IMR-90 (cell line): ENCODE measurements around the gene GHDC. TPM values are rescaled to one million over a fixed set of nuclear protein-coding genes. Genes with fewer than 3 reads are reported as not detected.
"Not testable (repeated sequence)": the region's sequence is repeated elsewhere in the genome, so short reads cannot be mapped to it uniquely, and the experiment has no call there.

Experiments used
- ATAC-seq: fragments of 200-7000 bp; cut with Tn5 transposase; 2 replicates; pipeline ENCODE4 v1.9.1; 2020; ENCODE audit warnings: low read depth, mild to moderate bottlenecking, moderate library complexity
- BruUV-seq: library from RNA; stranded (reverse); fragments of 400-500 nt; replicated peaks from 2 replicates; lab custom pipeline; 2021; lab: Mats Ljungman, UMichigan
- CTCF ChIA-PET: fragments of 300-600 bp; formaldehyde crosslinking; extraction: SDS; loops from one replicate; lab custom pipeline; 2021; ENCODE audit warnings: antibody characterized with exemption; lab: Yijun Ruan, JAX
- POLR2A ChIA-PET: fragments of 300-600 bp; sonication (Branson Sonifier 250); formaldehyde crosslinking; loops from one replicate; lab custom pipeline; 2022; ENCODE audit warnings: antibody characterized with exemption; ENCODE audit not compliant: unreplicated experiment; lab: Charles Lee
- DNase-seq: peaks from one replicate; pipeline ENCODE4 v3.0.0; 2013
- H2AFZ ChIP-seq: replicated peaks from 2 replicates; pipeline ENCODE3; 2013; ENCODE audit warnings: low read length, mild to moderate bottlenecking; ENCODE audit not compliant: poor library complexity
- H2AK5ac ChIP-seq: 2 replicates; pipeline ENCODE4 v1.6.1; 2013; ENCODE audit warnings: low read depth, low read length, inconsistent platforms
- H2AK9ac ChIP-seq: replicated peaks from 2 replicates; pipeline ENCODE3; 2013; ENCODE audit warnings: mild to moderate bottlenecking, low read depth, low read length, moderate library complexity; ENCODE audit not compliant: poor library complexity
- H2BK120ac ChIP-seq: 2 replicates; pipeline ENCODE4 v1.6.1; 2013; ENCODE audit warnings: low read depth, low read length, inconsistent platforms
- H2BK15ac ChIP-seq: 3 replicates; pipeline ENCODE4 v1.6.1; 2013; ENCODE audit warnings: low read depth, low read length, inconsistent platforms
- H2BK20ac ChIP-seq: 2 replicates; pipeline ENCODE4 v1.6.1; 2013; ENCODE audit warnings: low read depth, mild to moderate bottlenecking, inconsistent platforms, low read length, moderate library complexity
- H2BK5ac ChIP-seq: 2 replicates; pipeline ENCODE4 v1.6.1; 2013; ENCODE audit warnings: mild to moderate bottlenecking, low read depth, low read length, inconsistent platforms; ENCODE audit not compliant: poor library complexity, severe bottlenecking
- H3K14ac ChIP-seq: replicated peaks from 2 replicates; pipeline ENCODE4 v1.6.1; 2013; ENCODE audit warnings: low read depth, low read length, inconsistent platforms
- H3K18ac ChIP-seq: 2 replicates; pipeline ENCODE4 v1.6.1; 2013; ENCODE audit warnings: low read depth, low read length, control low read depth
- H3K23ac ChIP-seq: 2 replicates; pipeline ENCODE4 v1.6.1; 2013; ENCODE audit warnings: low read depth, low read length, inconsistent platforms
- H3K27ac ChIP-seq: 2 replicates; pipeline ENCODE4 v1.5.1; 2013; ENCODE audit warnings: mild to moderate bottlenecking, control low read depth, low read length; ENCODE audit not compliant: insufficient read depth
- H3K27me3 ChIP-seq: 2 replicates; pipeline ENCODE4 v1.6.1; 2013; ENCODE audit warnings: low read length; ENCODE audit not compliant: control insufficient read depth, insufficient read depth
- H3K36me3 ChIP-seq: 2 replicates; pipeline ENCODE4 v1.6.1; 2013; ENCODE audit warnings: low read length, mixed read lengths; ENCODE audit not compliant: control insufficient read depth, insufficient read depth
- H3K4ac ChIP-seq: 2 replicates; pipeline ENCODE4 v1.6.1; 2013; ENCODE audit warnings: low read depth, low read length, inconsistent platforms
- H3K4me1 ChIP-seq: 2 replicates; pipeline ENCODE4 v1.6.1; 2013; ENCODE audit warnings: low read length, mixed read lengths; ENCODE audit not compliant: control insufficient read depth, insufficient read depth
- H3K4me2 ChIP-seq: 2 replicates; pipeline ENCODE4 v1.6.1; 2013; ENCODE audit warnings: low read depth, mild to moderate bottlenecking, control low read depth, low read length, moderate library complexity
- H3K4me3 ChIP-seq: 2 replicates; pipeline ENCODE4 v1.5.1; 2013; ENCODE audit warnings: low read depth, mild to moderate bottlenecking, control low read depth, low read length, moderate library complexity; ENCODE audit not compliant: insufficient read depth
- H3K56ac ChIP-seq: 2 replicates; pipeline ENCODE4 v1.6.1; 2013; ENCODE audit warnings: low read length, inconsistent platforms; ENCODE audit not compliant: insufficient read depth; ENCODE audit errors: extremely low read depth
- H3K79me1 ChIP-seq, 2 experiments: 2 replicates each; pipeline ENCODE4 v1.6.1; 2013; ENCODE audit warnings: low read length in 2 of 2, inconsistent platforms in 1 of 2, low read depth in 1 of 2
- H3K9ac ChIP-seq: 2 replicates; pipeline ENCODE4 v1.6.1; 2013; ENCODE audit warnings: low read depth, low read length, control low read depth
- H3K9me1 ChIP-seq: 2 replicates; pipeline ENCODE4 v1.6.1; 2013; ENCODE audit warnings: low read length, inconsistent platforms; ENCODE audit not compliant: insufficient read depth
- H3K9me3 ChIP-seq: 2 replicates; pipeline ENCODE4 v1.6.1; 2013; ENCODE audit warnings: low read length; ENCODE audit not compliant: control insufficient read depth, insufficient read depth
- H4K20me1 ChIP-seq: 2 replicates; pipeline ENCODE4 v1.6.1; 2013; ENCODE audit warnings: low read length, inconsistent platforms; ENCODE audit not compliant: insufficient read depth
- H4K5ac ChIP-seq: 2 replicates; pipeline ENCODE4 v1.6.1; 2013; ENCODE audit warnings: mild to moderate bottlenecking, low read depth, low read length, control low read depth
- H4K8ac ChIP-seq, 2 experiments: 2 replicates each; pipeline ENCODE4 v1.6.1; 2013; ENCODE audit warnings: low read depth in 2 of 2, low read length in 2 of 2, control low read depth in 1 of 2, inconsistent platforms in 1 of 2
- H4K91ac ChIP-seq: 2 replicates; pipeline ENCODE4 v1.6.1; 2013; ENCODE audit warnings: low read depth, low read length, inconsistent platforms; ENCODE audit not compliant: insufficient read depth
- WGBS, 2 experiments: methylation state at CpG; one replicate each; pipeline versions ENCODE4 v1.1.5 to v1.1.7; 2013; ENCODE audit warnings: missing lambda C conversion rate in 2 of 2; ENCODE audit not compliant: insufficient read length in 1 of 2; ENCODE audit errors: extremely low coverage in 2 of 2; 5-methylcytosine and 5-hydroxymethylcytosine counted together
- dilution Hi-C: fragments of 300-500 bp; cut with HindIII; formaldehyde crosslinking; loops from one replicate; pipeline ENCODE4 v1.14.3; 2018; ENCODE audit warnings: low sequenced_read_pairs; ENCODE audit not compliant: unreplicated experiment
- in situ Hi-C: fragments of 300-500 bp; cut with MboI; formaldehyde crosslinking; loops from 3 replicates; pipeline ENCODE4 v1.14.3; 2019; ENCODE audit warnings: low sequenced_read_pairs, inconsistent platforms, mixed read lengths
- intact Hi-C: fragments of 100-400 bp; cut with micrococcal nuclease; formaldehyde crosslinking; loops from 2 replicates; pipeline ENCODE4 v1.10.0; 2022
- polyA plus RNA-seq, 3 experiments: library from polyadenylated mRNA; depleted of rRNA; stranded (reverse); fragments of >200 nt; gene quantifications; 2 replicates each; pipeline ENCODE4 v1.2.3, GENCODE V29; 2012; ENCODE audit warnings: low replicate concordance in 1 of 3
- total RNA-seq: library from RNA; depleted of rRNA; stranded (reverse); fragments of >200 nt; gene quantifications from 2 replicates; pipeline ENCODE4 v1.2.3, GENCODE V29; 2012

Gene GHDC
- total and polyA plus RNA-seq, 2 of the 4 experiments (the other 2 are of a cell fraction): 5.2 to 8.1 TPM

GRCh38 chr17:42219280-42219679 is 25.0 kb upstream of the GHDC start:
- H3K4me1 ChIP-seq, ATAC-seq, H3K27ac ChIP-seq, H4K91ac ChIP-seq, dilution Hi-C loops, CTCF ChIA-PET, POLR2A ChIA-PET, H3K14ac ChIP-seq, H3K23ac ChIP-seq, H3K18ac ChIP-seq, H3K4ac ChIP-seq, H2AK9ac ChIP-seq, H3K4me3 ChIP-seq, H2BK5ac ChIP-seq, DNase-seq, H3K9ac ChIP-seq, intact Hi-C loops, H2AFZ ChIP-seq, H4K8ac ChIP-seq, H2BK20ac ChIP-seq, H3K56ac ChIP-seq, H2BK15ac ChIP-seq, H2BK120ac ChIP-seq, H4K5ac ChIP-seq, H2AK5ac ChIP-seq, H3K4me2 ChIP-seq, H4K20me1 ChIP-seq, BruUV-seq, H3K9me1 ChIP-seq, in situ Hi-C loops, H3K27me3 ChIP-seq, H3K9me3 ChIP-seq: not testable (repeated sequence)
- Histone ChIP-seq H3K79me1 (peaks cover 17 to 21% of the 10 kb centered on the region in 2 experiments; a peak in 3 of 4 replicates), H3K36me3 (peaks cover 45% of the 10 kb centered on the region)
- no CpG with 5 or more reads among the region's 17 CpGs for WGBS, 2 experiments
